Spleen (tissue), 7 donors: Measurements from ENCODE around the gene HK3.

Experiments used
- CTCF ChIP-seq, 11 experiments: fragments of 200-600 bp in 7 of 11; fragments of 450-650 bp in 4 of 11; sonication (generic) in 4 of 11; IDR thresholded peaks in 8 of 11; conservative IDR thresholded peaks in 3 of 11; 1 replicate in 7 of 11; 2 replicates in 4 of 11; pipeline versions ENCODE4 v1.4.0 to v1.8.0; 2016 to 2021; ENCODE audit warnings: antibody characterized with exemption in 11 of 11, inconsistent platforms in 4 of 11, mild to moderate bottlenecking in 1 of 11
- POLR2A ChIP-seq, 3 donors: fragments of 450-650 bp; IDR thresholded peaks; one replicate each; pipeline ENCODE4 v1.5.1; 2017; ENCODE audit warnings: antibody characterized with exemption in 3 of 3, mild to moderate bottlenecking in 1 of 3
- POLR2AphosphoS5 ChIP-seq, 3 donors: sonication (generic); formaldehyde crosslinking; IDR thresholded peaks; one replicate each; pipeline ENCODE4 v1.5.1; 2017; ENCODE audit warnings: antibody characterized with exemption in 3 of 3
- donor health status: DM: no; HTN: no; CAD: no; lungs with moderate emphysema.
- donor health status: DM: no; HTN: no; CAD: no.
- donor health status: DM: no; HTN: no; CAD: no.

- TF ChIP-seq CTCF (IDR thresholded peaks at IDR 0.05 in 8 of 11, conservative IDR thresholded peaks at IDR 0.05 in 3 of 11) (no peak), POLR2A (IDR thresholded peaks at IDR 0.05) (no peak), POLR2AphosphoS5 (IDR thresholded peaks at IDR 0.05) (no peak)
Observed at GRCh38 chr5:176864755-176865154, 34.4 kb downstream of the HK3 start.
